Type B pancreatic cell (in vitro differentiated cells): ENCODE data around the gene ZMIZ1. TPM values are rescaled to one million over a fixed set of nuclear protein-coding genes. Genes with fewer than 3 reads are reported as not detected.

Experiments used
- DNase-seq: peaks from one replicate; pipeline ENCODE4 v3.0.0; 2021; ENCODE audit warnings: mixed read lengths; ENCODE audit not compliant: unreplicated experiment; ENCODE audit errors: extremely low spot score
- H3K27ac Mint-ChIP-seq: 2 replicates; pipeline ENCODE4 v1.8.0; 2021; ENCODE audit warnings: mild to moderate bottlenecking, mixed read lengths
- H3K27me3 Mint-ChIP-seq: 2 replicates; pipeline ENCODE4 v1.8.0; 2021; ENCODE audit warnings: mixed read lengths
- H3K36me3 Mint-ChIP-seq: 2 replicates; pipeline ENCODE4 v1.8.0; 2021; ENCODE audit warnings: mixed read lengths
- H3K4me1 Mint-ChIP-seq: one replicate; pipeline ENCODE4 v1.8.0; 2021; ENCODE audit warnings: mixed read lengths; ENCODE audit not compliant: unreplicated experiment
- H3K4me3 Mint-ChIP-seq: 2 replicates; pipeline ENCODE4 v1.8.0; 2021; ENCODE audit warnings: mild to moderate bottlenecking, mixed read lengths
- H3K9me3 Mint-ChIP-seq: 2 replicates; pipeline ENCODE4 v1.8.0; 2021; ENCODE audit warnings: mixed read lengths
- total RNA-seq: library from RNA; stranded (reverse); gene quantifications from 2 replicates; pipeline ENCODE4 v1.2.1, GENCODE V29; 2021; ENCODE audit warnings: low replicate concordance
- TF ChIP-seq, protein P1 (sequence below): fragments of 200-600 bp; sonication (generic); conservative IDR thresholded peaks from 2 replicates; pipeline ENCODE4 v1.5.0; 2021; ENCODE audit warnings: antibody characterized with exemption, mild to moderate bottlenecking

Gene ZMIZ1
- total RNA-seq, 1 donor from 2014 or later, result 102 TPM

- H3K4me1 Mint-ChIP-seq, result no peaks in the 10 kb centered on the region
- peaks cover 17% of the 10 kb centered on the region for H3K36me3 Mint-ChIP-seq
- no peaks in the 10 kb centered on the region for H3K9me3 Mint-ChIP-seq
- no peak for DNase-seq
- H3K4me3 Mint-ChIP-seq, result no peak overlapping the region
- H3K27ac Mint-ChIP-seq, result no peak overlapping the region
- no peaks in the 10 kb centered on the region for H3K27me3 Mint-ChIP-seq
- TF ChIP-seq, protein P1, sequence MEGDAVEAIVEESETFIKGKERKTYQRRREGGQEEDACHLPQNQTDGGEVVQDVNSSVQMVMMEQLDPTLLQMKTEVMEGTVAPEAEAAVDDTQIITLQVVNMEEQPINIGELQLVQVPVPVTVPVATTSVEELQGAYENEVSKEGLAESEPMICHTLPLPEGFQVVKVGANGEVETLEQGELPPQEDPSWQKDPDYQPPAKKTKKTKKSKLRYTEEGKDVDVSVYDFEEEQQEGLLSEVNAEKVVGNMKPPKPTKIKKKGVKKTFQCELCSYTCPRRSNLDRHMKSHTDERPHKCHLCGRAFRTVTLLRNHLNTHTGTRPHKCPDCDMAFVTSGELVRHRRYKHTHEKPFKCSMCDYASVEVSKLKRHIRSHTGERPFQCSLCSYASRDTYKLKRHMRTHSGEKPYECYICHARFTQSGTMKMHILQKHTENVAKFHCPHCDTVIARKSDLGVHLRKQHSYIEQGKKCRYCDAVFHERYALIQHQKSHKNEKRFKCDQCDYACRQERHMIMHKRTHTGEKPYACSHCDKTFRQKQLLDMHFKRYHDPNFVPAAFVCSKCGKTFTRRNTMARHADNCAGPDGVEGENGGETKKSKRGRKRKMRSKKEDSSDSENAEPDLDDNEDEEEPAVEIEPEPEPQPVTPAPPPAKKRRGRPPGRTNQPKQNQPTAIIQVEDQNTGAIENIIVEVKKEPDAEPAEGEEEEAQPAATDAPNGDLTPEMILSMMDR, result no peak
Observed at GRCh38 chr10:79303631-79304478, 235.1 kb downstream of the ZMIZ1 start.

- Mint-ChIP-seq H3K27me3 (no peaks in the 10 kb centered on the region), H3K9me3 (no peaks in the 10 kb centered on the region), H3K4me3 (no peak overlapping the region), H3K36me3 (peaks cover 16% of the 10 kb centered on the region), H3K27ac (no peak overlapping the region), H3K4me1 (no peaks in the 10 kb centered on the region)
- no peak for DNase-seq
- TF ChIP-seq, protein P1, result no peak
Observed at GRCh38 chr10:79304479-79305087, 235.8 kb downstream of the ZMIZ1 start.

GRCh38 chr10:79305515-79305914 lies 236.7 kb downstream of the ZMIZ1 start:
- H3K36me3 Mint-ChIP-seq, result peaks cover 16% of the 10 kb centered on the region
- TF ChIP-seq, protein P1, result no peak
- no peak for DNase-seq
- no peak overlapping the region for H3K4me3 Mint-ChIP-seq
- H3K27me3 Mint-ChIP-seq, result no peaks in the 10 kb centered on the region
- H3K9me3 Mint-ChIP-seq, result no peaks in the 10 kb centered on the region
- H3K4me1 Mint-ChIP-seq, result no peaks in the 10 kb centered on the region
- H3K27ac Mint-ChIP-seq, result no peak overlapping the region

- H3K36me3 Mint-ChIP-seq, result peaks cover 16% of the 10 kb centered on the region
Observed at GRCh38 chr10:79305988-79306387, 237.2 kb downstream of the ZMIZ1 start.

GRCh38 chr10:79306644-79307220 lies 238.0 kb downstream of the ZMIZ1 start:
- TF ChIP-seq, protein P1, result no peak
- Mint-ChIP-seq H3K27ac (no peak overlapping the region), H3K36me3 (peaks cover 10% of the 10 kb centered on the region), H3K27me3 (no peaks in the 10 kb centered on the region), H3K4me1 (no peaks in the 10 kb centered on the region), H3K9me3 (no peaks in the 10 kb centered on the region), H3K4me3 (no peak overlapping the region)
- DNase-seq, result no peak

More at GRCh38 chr10:79305988-79306387, 237.2 kb downstream of the ZMIZ1 start:
- TF ChIP-seq, protein P1, result no peak
- no peak overlapping the region for H3K4me3 Mint-ChIP-seq
- no peaks in the 10 kb centered on the region for H3K9me3 Mint-ChIP-seq
- DNase-seq, result no peak
- H3K27me3 Mint-ChIP-seq, result no peaks in the 10 kb centered on the region
- no peaks in the 10 kb centered on the region for H3K4me1 Mint-ChIP-seq
- no peak overlapping the region for H3K27ac Mint-ChIP-seq
